HG02884 (cell line): ENCODE results near the gene BRI3.

Source experiments
- ATAC-seq: cut with Tn5 transposase; IDR thresholded peaks from one replicate; pipeline ENCODE4 v1.9.1; 2021; ENCODE audit warnings: mild to moderate bottlenecking, moderate library complexity; ENCODE audit not compliant: unreplicated experiment

Gene BRI3

DNA sequence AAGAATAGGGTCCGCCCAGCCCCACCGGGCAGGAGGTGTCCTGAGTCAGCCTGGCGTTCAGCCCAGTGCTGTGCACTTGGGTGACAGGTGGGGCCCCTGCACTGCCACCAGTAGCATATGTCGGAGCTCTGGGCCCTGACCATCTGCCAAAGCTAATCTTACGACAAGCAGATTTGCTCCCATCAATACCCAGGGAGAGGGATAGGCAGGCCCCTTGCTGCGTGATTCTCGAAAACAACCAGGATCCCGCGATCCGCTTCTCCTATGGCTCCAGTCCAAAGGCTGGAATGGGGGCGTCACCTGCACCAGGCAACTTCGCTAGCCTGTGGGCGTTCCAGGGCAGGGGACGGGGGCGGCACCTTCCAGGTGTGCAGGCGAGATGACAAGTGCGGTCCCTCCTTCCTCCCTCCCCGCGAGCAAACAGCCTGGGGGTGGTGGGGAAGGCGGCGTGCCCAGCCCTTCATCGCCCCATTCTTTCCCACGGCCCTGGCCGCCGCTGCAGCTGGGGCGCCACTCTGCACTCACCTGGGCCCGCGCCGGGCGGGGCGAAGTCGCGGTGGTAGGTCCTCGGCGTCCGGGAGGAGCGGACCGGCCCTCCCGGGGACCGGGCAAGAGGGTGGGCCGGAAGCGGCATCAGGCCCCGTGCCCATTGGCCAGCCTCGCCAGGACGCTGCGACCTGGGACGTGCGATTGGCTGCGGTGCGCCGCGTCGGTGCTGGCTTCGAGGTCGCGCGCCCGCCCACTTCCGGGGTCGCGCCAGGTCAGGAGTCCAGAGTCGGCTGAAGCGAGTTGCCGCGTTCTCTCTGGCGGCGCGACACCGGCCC lies 29.7 kb upstream of the BRI3 start, which contains the start of gene TECPR1:
TSS of gene TECPR1 (minus strand) at position 632 of the 824 bp plus-strand sequence. CDS start 6,086 bp downstream, outside the sequence.
- peak; percentile 95 for ATAC-seq

DNA sequence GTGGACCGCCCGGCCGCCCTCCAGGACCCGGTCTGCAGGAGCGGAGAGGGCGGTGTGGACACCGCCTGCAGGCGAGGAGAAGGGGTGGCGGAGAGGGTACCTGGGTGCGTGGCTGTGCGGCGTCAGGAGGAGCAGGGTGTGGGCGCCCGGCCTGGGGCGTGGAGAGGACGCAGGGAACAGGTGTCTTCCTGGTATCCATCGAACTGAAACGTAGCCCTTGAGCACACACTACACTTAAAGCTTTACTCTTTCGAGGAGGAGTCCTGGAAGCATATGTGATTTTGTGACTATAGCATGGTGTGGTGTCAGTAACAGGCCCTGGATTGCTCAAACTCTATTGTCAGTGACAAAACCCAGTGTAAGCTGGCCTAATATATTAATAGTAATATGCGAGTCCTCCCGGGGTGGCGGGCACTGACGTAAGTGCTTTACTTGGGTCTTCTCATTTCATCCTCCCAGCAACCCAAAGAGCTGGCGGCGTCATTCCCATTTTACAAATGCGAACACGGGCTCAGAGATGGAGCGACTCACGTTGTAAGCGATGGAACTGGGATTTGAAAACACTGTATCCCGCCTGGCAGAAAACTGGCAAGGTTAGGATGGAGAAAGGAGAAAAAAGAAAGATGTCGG lies 28.9 kb upstream of the BRI3 start:
- peak; percentile 30 for ATAC-seq

DNA sequence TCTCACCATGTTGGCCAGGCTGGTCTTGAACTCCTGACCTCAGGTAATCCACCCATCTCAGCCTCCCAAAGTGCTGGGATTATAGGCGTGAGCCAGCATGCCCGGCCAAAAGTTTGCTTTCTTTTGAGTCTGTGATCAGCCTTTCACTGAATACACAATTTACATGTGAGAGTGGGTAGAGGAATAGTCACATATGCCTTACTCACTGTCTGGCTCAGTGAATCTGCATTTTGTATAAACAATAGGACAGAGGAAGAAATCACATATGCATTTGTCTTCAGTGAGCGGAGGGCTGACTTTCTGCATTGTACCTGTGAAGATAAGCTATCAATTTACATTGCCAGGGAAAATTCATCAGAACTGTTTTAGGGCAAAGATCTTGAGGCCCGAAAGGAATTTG lies 27.0 kb upstream of the BRI3 start:
- no peak for ATAC-seq

DNA sequence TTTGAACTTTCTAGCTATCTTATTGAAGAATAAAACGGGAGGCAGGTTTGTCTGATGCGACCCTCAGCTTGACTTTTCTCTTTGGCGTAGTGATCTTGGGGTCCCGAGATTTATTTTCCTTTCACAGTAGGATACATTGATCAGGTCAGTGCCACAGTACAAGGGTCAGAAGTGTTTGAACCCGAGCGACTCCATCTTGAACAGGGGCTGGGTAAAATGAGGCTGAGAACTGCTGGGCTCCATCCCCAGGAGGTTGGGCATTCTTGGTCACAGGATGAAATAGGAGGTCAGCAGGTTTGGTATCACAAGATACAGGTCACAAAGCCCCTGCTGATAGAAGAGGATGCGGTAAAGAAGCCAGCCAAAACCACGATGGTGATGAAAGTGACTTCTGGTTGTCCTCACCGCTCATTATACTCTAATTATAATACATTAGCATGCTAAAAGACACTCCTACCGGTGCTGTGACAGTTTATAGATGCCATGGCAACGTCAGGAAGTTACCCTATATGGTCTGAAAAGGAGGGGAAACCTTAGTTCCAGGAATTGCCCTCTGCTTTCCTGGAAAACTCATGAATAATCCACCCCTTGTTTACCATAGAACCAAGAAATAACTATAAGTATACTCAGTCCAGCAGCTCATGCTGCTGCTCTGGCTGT lies 26.4 kb upstream of the BRI3 start:
- ATAC-seq, result no peak

DNA sequence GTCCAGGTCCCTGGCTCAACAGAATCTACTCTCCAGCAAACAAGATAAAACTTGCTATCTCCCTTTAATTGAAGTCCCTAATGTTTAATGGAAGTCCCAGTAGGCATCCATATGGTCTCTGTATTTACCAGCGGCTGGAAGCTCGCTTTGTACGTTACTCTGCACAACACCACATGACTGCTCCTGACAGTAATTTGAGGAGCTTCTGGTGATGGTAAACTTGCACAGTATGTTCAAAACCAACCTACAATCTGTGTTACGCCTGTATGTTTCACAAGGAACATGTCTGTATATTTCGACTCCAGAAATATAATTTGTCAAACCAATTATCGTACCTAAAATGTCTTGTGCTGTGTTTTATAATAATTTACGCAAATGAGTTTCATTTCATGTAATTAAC lies 25.1 kb upstream of the BRI3 start:
- no peak for ATAC-seq

DNA sequence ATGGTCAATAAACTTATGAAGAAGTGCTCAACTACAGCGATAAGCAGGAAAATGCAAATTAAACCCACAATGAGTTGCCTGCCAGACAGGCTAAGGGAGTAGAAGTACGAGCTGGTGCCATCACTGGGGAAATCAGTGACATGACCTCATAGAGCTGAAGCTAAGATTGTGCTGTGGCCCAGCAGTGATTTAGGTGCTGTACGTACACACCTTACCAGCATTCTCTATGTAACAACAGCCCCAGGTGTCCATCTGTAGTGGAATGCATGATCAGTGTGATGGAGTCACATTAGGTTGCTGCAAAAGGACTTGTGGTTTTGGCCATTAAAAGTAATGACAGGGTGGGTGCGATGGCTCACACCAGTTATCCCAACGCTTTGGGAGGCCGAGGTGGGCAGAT lies 23.8 kb upstream of the BRI3 start:
- ATAC-seq, result no peak

DNA sequence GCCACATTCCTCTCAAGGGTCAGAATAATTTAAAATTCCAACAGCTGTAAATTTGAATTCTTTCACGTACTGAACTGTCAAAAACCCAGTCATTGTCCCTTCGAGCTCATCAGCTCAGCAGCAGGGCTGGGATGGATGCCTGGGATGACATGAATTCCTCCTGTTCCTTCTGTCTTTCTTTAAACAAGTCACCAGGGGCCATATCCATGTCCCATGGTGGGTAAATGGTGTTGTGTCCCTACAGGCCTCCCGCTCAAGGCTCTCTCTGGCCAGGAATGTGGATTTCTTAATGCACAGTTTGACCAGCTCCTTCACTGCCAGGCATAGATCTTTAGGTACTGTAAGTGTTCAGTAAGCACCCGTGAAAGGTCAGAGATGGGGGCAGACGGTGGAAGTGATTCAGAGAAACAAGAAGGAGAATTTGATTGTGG lies 15.6 kb upstream of the BRI3 start:
- no peak for ATAC-seq

DNA sequence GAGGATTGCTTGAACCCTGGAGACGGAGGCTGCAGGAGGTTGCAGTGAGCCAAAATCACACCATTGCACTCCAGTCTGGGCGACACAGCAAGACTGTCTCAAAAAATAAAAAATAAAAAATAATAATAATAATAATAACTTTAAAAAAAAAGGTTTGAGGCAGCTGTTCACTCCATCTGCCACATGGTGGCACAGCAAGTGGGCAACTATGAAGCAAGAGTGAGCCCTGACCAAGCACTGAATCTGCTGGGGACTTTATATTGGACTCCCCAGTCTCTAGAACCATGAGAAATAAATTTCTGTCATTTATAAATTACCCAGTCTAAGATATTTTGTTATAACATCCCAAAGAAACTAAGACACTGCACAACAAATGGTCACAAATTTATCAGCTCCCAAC lies 14.6 kb upstream of the BRI3 start:
- no peak for ATAC-seq

DNA sequence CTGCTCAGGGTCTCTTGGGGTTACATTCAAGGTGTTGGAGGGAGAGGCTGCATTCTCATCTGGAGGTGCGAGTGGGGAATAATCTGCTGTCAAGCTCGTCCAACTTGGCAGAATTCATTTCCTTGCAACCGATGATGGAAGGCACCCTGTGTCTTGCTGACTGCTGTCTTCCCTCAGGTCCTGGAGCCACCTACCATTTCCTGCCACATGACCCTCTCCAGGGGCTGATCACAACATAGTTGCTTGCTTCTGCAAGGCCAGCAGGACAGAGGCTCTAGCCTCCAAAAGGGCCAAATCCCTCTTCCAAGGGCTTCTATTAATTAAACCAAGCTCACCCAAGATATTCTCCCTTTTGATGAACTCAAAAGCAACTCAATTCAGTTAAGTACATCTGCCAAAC lies 14.2 kb upstream of the BRI3 start:
- no peak for ATAC-seq

DNA sequence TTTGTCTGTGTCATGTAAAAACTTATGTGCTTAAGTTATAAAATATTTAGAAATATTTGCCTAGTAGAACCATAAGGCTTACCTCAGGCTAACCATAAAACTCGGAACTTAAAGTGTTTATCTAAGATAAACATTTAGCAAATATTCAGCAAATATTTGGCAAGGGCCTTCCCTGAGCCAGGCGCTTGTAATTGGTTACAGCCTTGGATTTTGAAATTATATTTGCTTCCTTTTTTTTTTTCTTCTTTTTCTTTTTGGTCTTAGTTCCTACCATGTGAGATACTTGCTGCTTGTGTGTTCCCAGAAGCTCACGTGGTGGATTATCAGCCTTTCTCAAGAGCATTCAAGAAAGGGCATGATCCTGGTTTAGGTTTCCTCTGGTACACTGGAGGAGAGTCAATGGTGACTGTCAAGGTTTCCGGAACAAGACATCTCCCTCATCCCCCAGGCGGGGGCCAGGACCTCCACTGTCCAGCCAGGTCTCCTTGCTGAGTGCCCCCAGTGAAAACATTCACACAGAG lies 5.2 kb upstream of the BRI3 start:
- ATAC-seq, result no peak

DNA sequence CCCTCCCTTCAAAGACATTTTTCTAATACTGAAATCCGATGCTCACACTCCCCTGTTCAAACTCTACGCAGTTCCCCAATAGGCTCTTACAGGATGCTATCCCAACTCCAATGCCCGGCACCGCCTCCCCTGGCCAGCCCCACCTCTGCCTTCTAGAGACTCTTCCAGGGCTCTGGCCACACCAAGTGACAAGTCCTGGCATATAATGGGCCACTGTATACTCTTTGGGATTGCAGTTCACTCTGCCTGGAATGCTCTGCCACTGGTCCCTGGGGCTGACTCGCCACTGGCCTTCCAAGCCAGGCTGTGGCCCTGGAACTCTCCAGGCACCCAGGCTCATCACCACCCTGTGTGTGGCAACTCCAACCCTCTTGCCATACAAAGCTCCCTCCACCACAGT lies 3.1 kb upstream of the BRI3 start:
- no peak for ATAC-seq

DNA sequence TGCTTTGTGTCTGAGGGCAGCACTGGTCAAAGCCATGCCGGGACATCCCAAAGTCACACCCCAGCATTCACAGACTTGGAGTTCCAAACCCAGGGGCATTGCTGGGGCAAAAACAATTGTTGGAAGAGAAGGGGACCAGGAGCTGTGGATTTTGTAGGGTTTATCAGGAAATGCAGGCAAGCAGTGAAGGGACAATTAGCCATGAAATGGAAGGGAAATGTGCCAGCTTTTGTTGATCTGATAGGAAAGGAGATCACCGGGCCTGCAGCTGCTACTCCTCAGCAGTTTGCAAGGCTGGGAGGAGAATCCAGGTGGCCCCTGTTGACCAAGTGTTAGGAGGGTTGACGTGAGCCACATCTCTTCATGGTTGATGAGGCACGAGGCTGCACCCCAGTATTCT lies 2.5 kb upstream of the BRI3 start:
- no peak for ATAC-seq

DNA sequence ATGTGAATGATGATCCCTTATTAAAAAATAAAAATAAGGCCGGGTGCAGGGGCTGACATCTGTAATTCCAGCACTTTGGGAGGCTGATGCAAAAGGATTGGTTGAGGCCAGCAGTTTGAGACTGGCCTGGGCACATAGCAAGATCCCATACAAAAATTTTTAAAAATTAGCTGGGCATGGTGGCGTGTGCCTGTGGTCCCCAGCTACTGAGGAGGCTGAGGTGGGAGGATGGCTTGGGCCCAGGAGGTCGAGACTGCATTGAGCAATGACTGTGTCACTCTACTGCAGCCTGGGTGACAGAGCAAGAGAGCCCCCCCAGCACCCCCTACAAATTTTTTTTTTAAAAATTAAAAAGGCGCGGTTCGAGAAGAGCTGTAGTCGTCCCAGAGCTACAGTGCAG lies 1.2 kb upstream of the BRI3 start:
- ATAC-seq, result no peak

DNA sequence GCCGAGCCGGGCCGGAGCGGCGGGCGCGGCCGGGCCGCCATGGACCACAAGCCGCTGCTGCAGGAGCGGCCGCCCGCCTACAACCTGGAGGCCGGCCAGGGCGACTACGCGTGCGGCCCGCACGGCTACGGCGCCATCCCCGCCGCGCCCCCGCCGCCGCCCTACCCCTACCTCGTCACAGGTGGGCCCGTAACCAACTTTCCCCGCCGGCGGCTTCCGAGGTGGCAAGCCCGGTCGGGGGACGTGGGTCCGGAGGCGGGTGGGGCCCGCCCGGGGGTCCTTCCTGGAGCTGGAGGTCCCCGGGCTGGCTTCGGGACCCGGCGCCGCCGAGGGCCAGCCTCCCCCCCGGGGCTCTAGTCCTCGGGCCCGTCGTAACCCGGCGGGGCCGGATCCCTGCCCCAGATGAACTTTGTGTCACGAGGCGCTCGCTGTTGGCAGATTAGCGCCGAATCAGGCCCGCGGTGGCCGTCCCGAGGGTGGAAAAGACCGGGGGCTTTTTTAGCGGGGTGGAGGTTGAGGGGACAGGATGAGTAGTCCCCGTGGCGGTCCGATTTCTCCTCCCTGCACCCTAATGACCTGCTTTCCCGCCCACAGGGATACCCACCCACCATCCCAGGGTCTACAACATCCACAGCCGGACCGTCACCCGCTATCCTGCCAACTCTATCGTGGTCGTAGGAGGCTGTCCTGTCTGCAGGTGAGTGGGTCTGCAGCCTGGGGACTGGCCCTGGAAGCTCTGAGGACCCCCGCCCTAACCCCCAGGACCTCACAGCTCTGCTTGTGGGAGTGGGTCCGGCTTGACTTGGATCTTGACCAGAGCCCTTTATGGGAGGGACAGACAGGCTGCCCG lies 496 bp downstream of the BRI3 start:
- peak; percentile 31 for ATAC-seq

DNA sequence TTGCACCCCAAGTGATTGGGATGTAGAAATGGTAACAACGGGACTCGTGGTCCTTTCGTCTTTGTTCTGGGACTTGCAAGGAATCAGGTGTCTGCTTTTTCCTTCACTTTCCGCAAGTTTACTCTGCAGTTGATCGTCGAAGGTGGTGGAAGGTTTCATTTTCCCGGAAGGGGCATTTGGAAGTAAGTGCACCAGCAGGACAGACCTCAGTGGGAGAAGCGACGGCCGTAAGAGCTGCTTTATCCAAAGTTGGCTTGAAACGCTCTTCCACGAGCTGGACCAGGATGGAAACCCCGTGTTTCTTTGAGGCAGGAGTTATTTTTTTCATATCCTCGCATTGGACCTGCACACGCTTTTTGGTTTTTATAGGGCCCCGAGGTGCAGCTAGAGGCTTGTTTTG lies 1.2 kb downstream of the BRI3 start:
- no peak for ATAC-seq

DNA sequence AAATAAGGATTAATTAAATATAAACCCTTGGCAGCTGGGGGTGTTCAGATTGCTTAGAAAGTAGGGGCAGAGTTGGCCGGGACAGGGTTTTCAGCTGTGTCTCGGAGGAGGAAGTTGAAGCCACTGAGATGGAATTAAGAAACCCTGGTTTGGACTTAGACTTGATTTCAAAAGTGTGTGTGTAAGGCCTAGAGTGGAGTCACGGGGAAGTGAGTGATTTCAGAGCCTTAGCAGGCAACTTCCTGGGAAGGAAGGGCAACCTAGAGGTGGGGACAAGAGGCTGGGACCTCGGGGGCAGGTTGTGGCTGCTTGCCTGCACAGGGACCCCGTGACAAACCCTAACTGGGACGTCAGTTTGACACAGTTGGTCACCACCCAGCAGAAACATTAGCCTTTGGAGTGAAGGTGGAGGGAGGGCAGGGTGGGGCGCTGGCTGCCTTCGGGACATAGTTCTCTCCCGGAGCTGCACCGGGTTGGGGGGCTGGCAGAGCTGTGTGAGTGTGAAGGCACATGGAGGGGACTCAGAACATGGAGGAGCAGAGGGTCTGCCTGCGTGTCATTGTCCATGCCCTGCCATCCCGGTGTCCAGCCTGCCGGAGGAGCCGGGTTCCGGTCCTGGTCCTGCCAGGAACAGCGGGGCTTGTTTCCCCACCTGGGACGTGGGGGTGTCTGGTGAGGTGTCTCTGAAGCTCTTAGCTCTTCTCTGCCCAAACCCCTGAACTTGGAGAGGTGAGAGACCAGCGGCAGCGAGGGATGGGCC lies 1.8 kb downstream of the BRI3 start:
- ATAC-seq, result no peak

DNA sequence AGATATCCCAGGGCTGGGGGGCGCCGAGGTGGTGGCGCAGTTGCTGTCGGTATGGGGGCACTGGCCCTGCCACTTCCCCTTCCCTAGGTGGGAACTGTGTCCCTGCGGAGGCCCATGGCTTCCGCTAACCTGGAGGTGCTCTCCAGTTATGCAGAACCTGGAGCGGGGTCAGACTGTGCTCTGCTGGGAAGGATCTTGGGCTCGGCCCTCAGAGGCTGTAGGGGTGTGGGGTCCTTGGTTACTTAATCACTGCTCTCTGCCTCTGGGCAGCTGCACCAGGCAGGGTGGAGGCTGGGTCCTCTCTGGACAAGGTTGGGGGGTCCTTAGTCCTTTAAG lies 2.4 kb downstream of the BRI3 start:
- no peak for ATAC-seq

DNA sequence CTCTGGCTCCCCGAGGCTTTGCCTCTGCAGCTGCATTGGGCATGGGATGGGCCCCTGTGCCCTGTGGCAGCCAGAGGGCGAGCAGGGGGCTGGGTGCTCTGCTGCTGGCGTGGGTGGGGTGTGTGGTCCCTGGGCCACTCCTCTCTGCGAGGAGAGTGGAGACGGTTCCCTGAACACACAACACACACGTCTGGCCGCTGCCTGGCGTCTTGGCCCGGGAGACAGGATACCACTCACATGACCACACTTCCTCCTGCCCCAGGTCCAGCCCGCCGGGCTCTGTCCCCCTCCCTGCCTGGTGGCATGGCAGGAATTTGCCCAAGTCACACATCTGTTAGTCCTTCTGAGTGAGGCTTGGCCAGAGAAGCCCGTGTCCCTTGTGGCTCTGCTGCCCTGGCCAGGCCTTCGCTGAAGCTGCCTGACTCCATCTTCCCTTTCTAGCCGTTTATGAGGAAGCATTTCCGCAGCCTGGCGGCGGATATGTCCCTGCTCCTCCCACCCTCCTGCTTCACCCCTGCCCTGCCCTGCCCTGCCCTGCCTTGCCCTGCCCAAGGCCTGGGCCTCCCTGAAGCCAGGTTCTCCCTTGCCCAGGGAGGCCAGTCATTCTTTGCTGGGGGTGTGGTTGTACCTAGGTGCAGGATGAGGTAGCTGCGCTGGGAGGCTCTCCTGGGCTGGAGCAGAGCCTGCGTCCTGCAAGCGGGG lies 3.0 kb downstream of the BRI3 start:
- no peak for ATAC-seq
